GM13976 (cell line): ENCODE data around the gene PRKCH.
"Not testable (repeated sequence)": the region's sequence is repeated elsewhere in the genome, so short reads cannot be mapped to it uniquely, and the experiment has no call there.

ENCODE experiments used
- DNase-seq: peaks from one replicate; pipeline ENCODE4 v3.0.0; 2012; ENCODE audit warnings: low spot score
- in situ Hi-C: fragments of 300-500 bp; cut with MboI; formaldehyde crosslinking; loops from one replicate; pipeline ENCODE4 v1.12.0; 2022; ENCODE audit warnings: low sequenced_read_pairs, mixed read lengths, inconsistent platforms; ENCODE audit not compliant: unreplicated experiment
- TF ChIP-seq, protein P1 (sequence below): IDR thresholded peaks from 2 replicates; pipeline ENCODE4 v1.5.1; 2012; ENCODE audit warnings: borderline replicate concordance, mild to moderate bottlenecking; ENCODE audit not compliant: insufficient read depth; ENCODE audit errors: extremely low read depth, missing control alignments, control extremely low read depth

PRKCH gene

DNA sequence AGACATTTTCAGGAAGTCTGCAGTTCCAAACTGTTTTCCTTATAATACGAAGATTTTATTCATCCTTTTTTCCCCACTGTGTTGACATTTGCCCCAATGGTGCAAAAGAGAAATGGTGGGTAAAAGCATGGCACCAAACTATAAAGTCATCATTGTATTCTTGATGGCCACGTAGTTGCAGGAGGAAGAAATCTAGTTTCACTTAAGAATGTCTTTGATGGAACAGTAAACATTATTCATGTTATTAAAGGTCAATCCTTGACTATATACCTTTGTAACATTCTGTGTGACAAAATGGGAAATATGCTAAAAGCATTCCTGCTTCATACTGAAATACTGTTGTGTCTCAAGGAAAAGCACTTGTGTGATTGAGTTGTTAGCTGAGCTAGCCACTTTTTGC is 80.1 kb downstream of the PRKCH start:
- no peak for DNase-seq
- in situ Hi-C loops = no loop called here
- TF ChIP-seq, protein P1, sequence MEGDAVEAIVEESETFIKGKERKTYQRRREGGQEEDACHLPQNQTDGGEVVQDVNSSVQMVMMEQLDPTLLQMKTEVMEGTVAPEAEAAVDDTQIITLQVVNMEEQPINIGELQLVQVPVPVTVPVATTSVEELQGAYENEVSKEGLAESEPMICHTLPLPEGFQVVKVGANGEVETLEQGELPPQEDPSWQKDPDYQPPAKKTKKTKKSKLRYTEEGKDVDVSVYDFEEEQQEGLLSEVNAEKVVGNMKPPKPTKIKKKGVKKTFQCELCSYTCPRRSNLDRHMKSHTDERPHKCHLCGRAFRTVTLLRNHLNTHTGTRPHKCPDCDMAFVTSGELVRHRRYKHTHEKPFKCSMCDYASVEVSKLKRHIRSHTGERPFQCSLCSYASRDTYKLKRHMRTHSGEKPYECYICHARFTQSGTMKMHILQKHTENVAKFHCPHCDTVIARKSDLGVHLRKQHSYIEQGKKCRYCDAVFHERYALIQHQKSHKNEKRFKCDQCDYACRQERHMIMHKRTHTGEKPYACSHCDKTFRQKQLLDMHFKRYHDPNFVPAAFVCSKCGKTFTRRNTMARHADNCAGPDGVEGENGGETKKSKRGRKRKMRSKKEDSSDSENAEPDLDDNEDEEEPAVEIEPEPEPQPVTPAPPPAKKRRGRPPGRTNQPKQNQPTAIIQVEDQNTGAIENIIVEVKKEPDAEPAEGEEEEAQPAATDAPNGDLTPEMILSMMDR = no peak

DNA sequence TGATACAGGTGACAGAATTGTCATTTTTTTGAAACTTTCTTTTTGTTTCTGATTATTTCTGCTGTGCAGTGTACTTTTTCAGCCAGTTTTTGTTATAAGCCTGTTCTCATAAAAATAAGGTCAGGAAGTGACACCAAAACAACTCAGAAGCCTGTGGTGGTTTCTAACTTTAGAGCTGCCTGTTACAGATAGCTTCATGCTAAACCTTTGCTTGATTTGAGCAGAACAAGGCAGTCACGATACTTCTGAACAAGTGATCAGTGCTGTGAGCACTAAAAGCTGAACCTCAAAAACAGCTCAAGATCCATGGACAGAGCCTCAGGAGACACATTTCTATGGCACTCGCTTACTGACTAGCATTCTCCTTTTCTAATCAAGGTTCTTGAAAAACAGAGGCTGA is 82.0 kb downstream of the PRKCH start:
- peak; percentile 44 for DNase-seq
- TF ChIP-seq, protein P1 = no peak
- in situ Hi-C loops = no loop called here

DNA sequence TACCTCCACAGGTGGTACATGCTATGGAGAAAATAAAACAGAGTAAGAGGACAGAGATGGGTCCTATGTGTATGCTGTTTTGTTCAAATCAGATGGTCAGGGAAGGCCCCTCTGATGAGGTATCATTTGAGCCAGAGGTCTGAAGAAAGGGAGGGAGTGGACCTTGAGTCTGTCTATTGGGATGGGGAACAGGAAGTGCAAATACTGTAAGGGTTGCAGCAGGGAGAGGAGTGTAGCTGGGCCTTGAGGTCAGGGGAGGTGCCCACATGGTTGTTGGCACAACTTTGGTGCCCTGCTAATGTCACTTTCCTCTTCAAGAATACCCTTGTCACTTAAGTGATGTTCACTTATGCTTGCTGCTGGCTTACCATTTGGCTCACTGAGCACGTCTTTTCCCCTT is 83.3 kb downstream of the PRKCH start:
- no peak for DNase-seq
- in situ Hi-C loops = no loop called here
- TF ChIP-seq, protein P1 = no peak

DNA sequence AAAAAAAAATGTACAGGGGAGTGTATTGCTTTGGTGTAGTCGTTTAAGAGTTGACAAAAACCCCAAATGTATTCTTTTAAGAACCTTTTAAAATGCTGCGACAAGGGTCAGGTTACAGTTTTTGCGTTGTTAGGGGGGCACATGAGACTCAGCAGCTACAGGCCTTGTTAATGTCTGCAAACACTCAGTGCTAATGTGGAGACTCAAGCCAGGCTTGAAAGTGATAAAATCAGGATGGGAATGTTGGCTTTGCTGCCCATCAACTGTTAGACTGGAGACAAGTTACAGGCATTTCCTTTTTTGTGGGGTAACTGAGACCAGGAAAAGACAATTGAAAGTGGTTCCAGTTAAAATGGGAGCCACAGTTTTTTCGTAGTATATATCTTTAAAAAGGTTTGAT is 84.8 kb downstream of the PRKCH start:
- in situ Hi-C loops = no loop called here

DNA sequence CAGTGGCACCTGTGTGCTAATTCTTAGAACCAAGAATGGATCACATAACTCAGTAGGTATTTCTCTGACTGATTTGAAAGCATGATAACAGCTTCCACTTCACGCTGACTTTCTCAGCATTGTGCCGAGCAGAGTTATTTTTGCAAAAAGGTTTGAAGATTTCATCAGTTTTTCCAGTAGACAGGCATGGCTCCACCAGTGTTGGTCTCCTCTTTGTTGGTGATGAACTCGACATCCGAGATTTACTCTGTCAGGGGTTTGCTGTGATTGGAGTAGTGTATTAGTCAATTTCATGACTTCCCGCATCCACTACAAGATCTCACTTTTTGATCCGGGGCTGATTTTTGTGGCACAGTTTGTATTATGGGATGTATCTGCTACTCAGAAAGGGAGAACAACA is 85.3 kb downstream of the PRKCH start:
- in situ Hi-C loops = no loop called here
- TF ChIP-seq, protein P1 = no peak
- no peak for DNase-seq

More for the DNA sequence above, 84.8 kb downstream of the PRKCH start:
- TF ChIP-seq, protein P1 = no peak
- DNase-seq = no peak

DNA sequence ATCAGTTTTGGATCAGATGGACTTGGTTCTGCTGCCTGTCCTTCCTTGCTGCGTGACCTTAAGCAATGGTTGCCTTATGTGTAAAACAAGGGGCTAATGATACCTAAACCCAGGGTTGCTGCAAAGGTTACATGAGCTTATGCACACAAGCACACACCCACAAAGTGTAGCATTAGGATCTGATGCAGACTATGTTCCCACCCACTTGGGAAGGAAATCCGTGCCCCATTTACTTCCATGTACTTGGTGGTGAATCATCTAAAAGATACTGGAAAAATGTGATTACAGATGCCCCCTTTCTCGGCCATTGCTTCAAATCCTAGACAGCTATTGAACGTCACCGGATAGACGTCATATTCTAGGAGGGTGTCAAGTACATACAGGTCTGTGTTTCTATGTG is 87.1 kb downstream of the PRKCH start:
- TF ChIP-seq, protein P1 = no peak
- in situ Hi-C loops = no loop called here
- DNase-seq = no peak

DNA sequence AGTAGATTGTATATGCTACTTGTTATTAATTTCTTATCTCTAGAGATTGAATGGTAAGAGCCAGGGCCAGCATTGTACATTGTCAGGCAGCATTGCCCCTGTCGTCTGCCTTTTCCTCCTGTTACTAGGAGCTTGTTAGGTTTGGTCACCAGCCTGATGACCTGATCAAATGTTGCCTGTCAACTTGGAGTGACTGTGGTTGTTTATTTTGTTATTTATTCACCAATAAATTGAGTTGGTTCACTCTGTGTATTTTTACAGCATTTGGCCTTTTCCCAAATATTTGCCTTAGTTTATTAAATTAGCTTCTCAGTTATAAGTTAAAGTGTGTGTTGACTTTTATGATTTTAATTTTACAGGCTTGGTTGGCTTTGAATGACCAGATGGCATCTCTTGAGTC is 88.4 kb downstream of the PRKCH start:
- DNase-seq = no peak
- TF ChIP-seq, protein P1 = no peak
- in situ Hi-C loops = no loop called here

DNA sequence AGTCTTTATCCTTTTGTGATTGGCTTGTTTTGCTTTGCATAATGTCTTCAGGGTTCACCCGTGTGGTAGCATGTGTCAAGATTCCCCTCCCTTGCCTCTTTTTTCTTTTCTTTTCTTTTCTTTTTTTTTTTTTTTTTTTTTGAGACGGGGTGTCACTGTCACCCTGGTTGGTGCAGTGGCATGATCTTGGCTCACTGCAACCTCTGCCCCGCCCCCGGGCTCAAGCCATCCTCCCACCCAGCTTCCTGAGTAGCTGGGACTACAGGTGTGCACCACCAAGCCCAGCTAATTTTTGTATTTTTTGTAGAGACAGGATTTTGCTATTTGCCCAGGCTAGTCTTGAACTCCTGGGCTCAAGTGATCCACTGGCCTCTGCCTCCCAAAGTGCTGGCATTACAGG is 94.6 kb downstream of the PRKCH start:
- DNase-seq = not testable (repeated sequence)

More for the DNA sequence above, 94.6 kb downstream of the PRKCH start:
- in situ Hi-C loops = not testable (repeated sequence)
